Activated naive CD8-positive, alpha-beta T cell treated with anti-CD3 and anti-CD28 coated beads, Interleukin-2, amount 50 U/mL, for 16 hours (primary cell): ENCODE results near the gene FAXDC2.
A peak's percentile ranks its signal among the peaks of the same experiment; 100 is the strongest.
"Not testable (repeated sequence)": the region's sequence is repeated elsewhere in the genome, so short reads cannot be mapped to it uniquely, and the experiment has no call there.

Experiments used
- DNase-seq: peaks from one replicate; pipeline ENCODE4 v3.0.0-alpha.2; 2020; ENCODE audit warnings: low read depth, low spot score

FAXDC2 gene

GRCh38 chr5:154861946-154862345 is 11.5 kb upstream of the FAXDC2 start:
- no peak for DNase-seq

DNA sequence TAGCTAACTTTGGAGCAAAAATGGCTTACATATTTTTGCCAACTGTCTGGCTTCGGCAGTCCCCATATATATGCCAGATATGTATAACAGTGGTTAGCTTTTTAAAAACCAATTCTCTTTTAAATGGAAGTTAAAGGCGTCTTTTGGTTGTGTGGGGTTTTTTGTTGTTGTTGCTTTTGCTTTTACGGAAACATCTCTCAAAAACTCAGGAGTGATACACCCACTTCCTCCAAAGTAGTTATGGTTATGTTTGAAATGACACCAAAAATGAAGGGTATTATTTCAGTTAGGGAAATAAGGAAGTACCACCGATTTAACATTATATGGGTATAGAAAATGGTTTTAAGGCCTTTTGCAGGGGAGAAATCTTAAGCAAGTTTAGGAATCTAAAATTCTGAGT is 10.4 kb upstream of the FAXDC2 start:
- DNase-seq = no peak

- no peak for DNase-seq
These were observed 9.7 kb upstream of the FAXDC2 start for GRCh38 chr5:154860123-154860522.

GRCh38 chr5:154858972-154859871 is 8.8 kb upstream of the FAXDC2 start:
- DNase-seq = no peak

- DNase-seq = peak; percentile 96
These were observed 8.0 kb upstream of the FAXDC2 start, which contains the start of gene CNOT8 for GRCh38 chr5:154858297-154858971. CNOT8 (plus strand) TSS chr5:154858627; CDS start chr5:154863279, 4,652 bp downstream.

- DNase-seq = peak; percentile 51
These were observed 7.3 kb upstream of the FAXDC2 start for GRCh38 chr5:154857530-154858296.

DNA sequence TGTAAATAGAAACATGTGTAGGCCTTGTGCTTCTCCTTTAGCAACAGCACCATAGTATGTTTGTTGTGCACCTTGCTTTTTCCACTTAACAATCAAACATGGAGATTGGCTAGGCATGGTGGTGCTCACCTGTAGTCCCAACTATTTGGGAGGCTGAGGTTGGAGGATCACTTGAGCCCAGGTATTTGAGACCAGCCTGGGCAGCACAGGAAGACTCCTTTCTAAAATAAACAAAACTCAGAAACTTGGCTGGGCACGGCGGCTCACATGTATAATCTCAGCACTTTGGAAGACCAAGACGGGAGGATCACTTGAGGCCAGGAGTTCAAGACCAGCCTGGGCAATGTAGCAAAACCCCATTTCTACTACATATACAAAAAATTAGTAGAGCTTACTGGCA is 948 bp upstream of the FAXDC2 start:
- no peak for DNase-seq

DNA sequence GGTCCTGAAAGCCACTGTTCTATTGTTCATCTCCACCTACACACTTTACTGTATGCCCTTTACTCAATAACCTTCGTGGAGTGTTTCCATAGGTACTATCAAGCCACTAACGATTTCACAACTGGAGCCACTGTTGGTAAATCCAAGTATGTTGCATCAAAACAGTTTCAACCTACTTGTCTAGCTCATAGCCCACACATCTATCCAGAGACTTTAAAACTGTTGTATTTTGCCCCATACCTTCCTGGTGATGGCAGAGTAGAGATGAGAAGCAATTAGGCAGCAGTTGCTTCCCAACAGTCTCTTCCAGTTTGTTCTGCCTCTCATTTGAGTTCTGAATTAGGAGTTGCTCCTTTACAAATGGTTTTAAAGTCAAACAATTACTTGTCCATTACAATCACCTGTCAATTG is 607 bp downstream of the FAXDC2 start:
- DNase-seq = no peak

GRCh38 chr5:154849264-154849785 is 1.1 kb downstream of the FAXDC2 start:
- DNase-seq = no peak

DNA sequence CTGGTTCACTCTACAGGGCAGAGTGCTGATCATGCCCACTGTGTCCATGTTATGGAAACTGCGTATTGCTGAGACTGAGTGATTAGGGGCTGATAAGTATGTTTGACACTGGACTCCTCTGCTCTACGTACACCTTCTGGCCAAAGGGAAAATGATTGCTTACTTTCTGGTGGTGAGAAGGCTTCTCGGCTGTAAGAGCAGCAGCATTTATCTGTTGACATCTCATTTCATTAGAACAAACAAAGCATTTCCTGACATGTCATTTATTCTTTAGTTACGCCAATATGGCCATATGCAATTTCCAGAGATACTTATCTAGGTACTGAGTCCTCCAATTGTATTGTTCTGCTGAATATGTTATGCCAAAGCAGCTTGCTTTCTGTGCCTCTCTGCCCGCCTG is 5.6 kb downstream of the FAXDC2 start:
- DNase-seq = no peak

GRCh38 chr5:154842689-154843530 is 7.5 kb downstream of the FAXDC2 start:
- DNase-seq = no peak

GRCh38 chr5:154841273-154841661 is 9.1 kb downstream of the FAXDC2 start:
- no peak for DNase-seq

DNA sequence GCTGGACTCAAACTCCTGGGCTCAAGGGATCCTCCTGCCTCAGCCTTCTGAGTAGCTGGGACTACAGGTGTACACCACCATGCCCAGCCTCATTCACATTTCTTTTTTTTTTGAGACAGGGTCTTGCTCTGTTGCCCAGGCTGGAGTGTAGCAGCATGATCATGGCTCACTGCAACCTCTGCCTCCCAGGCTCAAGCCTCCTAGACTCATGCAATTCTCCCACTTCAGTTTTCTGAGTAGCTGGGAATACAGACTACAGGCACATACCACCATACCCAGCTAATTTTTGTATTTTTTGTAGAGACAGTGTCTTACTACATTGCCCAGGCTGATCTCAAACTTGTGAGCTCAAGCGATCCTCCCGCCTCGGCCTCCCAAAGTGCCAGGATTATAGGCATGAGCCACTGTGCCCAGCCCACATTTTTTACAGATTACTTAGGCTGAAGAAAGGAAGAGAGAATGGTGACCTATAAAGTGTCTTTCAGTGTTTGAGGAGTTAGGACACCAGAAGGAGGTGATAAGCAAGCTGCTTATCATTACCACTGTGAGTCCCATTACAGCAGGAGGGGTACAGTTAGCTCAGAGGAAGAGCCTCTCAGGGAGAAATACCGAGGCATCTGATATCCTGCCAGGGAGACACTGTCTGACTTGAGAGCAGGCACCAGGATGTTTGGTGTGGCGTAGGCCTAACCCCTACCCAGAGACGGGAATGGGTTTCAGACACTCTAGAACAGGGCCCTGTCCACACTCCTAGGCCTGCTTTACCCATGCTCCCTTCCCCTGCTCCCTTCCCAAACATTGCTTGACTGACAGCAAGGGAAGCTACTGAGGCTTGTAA is 9.7 kb downstream of the FAXDC2 start:
- DNase-seq = no peak

DNA sequence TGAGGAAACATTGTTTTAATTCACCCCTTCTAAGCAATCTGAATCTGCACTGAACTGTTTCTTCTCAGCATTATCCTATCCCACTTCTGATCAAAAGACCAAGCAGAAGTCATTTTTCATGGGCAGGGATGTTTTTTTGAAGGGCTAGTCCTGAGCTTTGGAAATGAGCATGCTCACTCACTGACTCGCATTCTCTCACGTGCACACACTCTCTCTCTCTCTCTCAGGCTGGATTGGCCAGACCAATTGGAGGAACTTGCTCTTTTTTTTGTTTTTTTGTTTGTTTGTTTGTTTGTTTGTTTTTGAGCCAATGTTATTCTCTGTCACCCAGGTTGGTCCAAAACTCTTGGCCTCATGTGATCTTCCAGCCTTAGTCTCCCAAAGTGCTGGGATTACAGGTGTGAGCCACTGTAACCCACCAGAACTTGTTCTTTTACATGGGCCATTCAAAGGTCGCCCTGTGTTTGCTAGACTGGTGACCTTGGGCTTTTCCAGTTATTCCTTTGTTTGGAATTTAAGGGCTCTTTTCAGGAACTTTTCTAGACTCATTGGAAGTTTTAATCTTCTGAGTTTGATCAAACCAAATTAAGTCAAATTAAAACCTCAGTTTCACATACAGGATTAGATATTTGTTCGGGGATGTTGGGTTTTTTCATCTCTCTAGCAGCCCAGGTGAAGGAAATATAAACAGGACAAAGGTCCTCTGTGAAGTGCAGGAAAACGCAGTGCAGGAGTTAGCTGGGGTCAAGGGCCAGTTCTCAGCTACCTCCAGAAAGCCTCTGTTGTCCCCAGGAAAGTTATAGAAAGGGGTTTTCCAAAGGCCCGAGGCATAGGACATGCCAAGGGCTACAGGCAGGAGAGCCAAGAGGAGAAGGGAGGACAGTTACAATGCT is 13.1 kb downstream of the FAXDC2 start:
- DNase-seq = no peak

DNA sequence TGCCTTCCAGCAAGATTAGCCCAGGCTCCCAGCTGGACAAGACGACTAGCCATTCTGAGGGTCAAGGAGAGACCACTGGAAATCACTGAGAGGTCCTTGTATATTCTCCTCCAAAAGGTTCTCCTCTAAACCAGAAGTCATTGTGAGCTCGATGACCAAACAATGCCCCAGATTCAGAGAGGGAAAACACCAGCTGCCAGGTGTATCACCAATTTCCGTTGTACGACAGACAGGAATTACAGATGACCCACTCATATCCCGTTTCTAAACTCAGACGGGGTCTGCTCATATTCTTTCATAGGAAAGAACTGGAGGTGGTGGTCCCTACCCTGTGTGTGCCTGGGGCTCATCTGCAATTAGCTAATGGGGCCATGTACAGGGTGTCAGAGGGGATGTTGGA is 14.2 kb downstream of the FAXDC2 start:
- no peak for DNase-seq

DNA sequence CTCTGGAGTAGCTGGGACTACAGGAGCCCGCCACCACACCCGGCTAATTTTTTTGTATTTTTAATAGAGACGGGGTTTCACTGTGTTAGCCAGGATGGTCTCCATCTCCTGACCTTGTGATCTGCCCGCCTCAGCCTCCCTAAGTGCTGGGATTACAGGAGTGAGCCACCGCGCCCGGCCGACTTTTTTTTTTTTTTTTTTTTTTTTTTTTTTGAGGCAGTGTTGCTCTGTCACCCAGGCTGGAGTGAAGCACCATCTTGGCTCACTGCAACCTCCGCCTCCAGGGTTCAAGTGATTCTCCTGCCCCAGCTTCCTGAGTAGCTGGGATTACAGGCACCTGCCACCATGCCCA is 14.7 kb downstream of the FAXDC2 start:
- not testable (repeated sequence) for DNase-seq

DNA sequence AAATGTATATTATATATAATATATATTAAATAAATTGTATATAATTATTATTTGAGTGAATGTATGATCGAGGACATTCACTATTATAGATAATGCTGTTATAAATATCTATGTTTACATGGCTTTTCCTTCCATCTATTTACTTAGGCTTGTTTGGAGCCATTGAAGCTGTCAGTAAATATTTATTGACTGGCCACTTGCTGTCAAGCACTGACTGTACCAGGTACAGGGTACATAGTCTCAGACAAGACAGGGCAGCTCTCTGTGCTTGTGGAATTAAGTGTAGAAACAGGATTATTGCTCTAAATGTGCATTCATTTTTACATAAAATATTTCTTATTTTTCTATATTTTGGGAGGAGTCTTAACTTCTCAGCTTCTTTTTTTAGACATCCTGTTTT is 16.4 kb downstream of the FAXDC2 start:
- no peak for DNase-seq

- DNase-seq = not testable (repeated sequence)
These were observed 17.6 kb downstream of the FAXDC2 start for GRCh38 chr5:154832804-154833203.

- no peak for DNase-seq
These were observed 19.0 kb downstream of the FAXDC2 start for GRCh38 chr5:154831451-154831850.
